K562 (cell line): ENCODE results near the gene PRSS12. TPM values are rescaled to one million over a fixed set of nuclear protein-coding genes. Genes with fewer than 3 reads are reported as not detected.

ENCODE experiments used
- CBFB ChIP-seq: sonication (generic); formaldehyde crosslinking; IDR thresholded peaks from 2 replicates; pipeline ENCODE4 v1.4.0; 2020; ENCODE audit warnings: mild to moderate bottlenecking, missing genetic modification reagents
- MCM2 ChIP-seq: fragments of 450-650 bp; IDR thresholded peaks from 2 replicates; pipeline ENCODE4 v1.6.1; 2017; ENCODE audit warnings: low read depth, mild to moderate bottlenecking
- NCOA1 ChIP-seq: fragments of 450-650 bp; IDR thresholded peaks from 2 replicates; pipeline ENCODE4 v1.6.1; 2016; ENCODE audit warnings: low read depth
- NR4A1 ChIP-seq, 2 experiments: fragments of 250-450 bp in 1 of 2; fragments of 450-650 bp in 1 of 2; sonication (Bioruptor Pico) in 1 of 2; IDR thresholded peaks; 2 replicates each; pipeline versions ENCODE4 v1.4.0 to v1.6.1; 2016 to 2020; ENCODE audit warnings: mild to moderate bottlenecking in 2 of 2, missing compliant biosample characterization in 1 of 2, missing genetic modification characterization in 1 of 2, moderate library complexity in 1 of 2
- TGIF2 ChIP-seq: sonication (generic); formaldehyde crosslinking; IDR thresholded peaks from 2 replicates; pipeline ENCODE4 v1.8.1; 2022; ENCODE audit warnings: mild to moderate bottlenecking, missing genetic modification reagents, moderate library complexity
- WHSC1 ChIP-seq: IDR thresholded peaks from one replicate; pipeline ENCODE4 v1.6.1; 2012; ENCODE audit warnings: low read length, control low read depth, inconsistent platforms
- ZFP36 ChIP-seq: fragments of 150-350 bp; IDR thresholded peaks from 2 replicates; pipeline ENCODE4 v1.6.1; 2018; ENCODE audit warnings: low read length, low read depth; ENCODE audit not compliant: partially characterized antibody
- ZNF586 ChIP-seq: fragments of 450-650 bp; formaldehyde crosslinking; conservative IDR thresholded peaks from 2 replicates; pipeline ENCODE4 v1.4.0; 2020; ENCODE audit warnings: mild to moderate bottlenecking, moderate library complexity
- polyA plus RNA-seq, 8 experiments: library from polyadenylated mRNA; depleted of rRNA in 4 of 8; stranded (reverse) in 5 of 8; unstranded in 3 of 8; fragments of >200 nt; fragmentation: Nextera tagmentation in 2 of 8; fragmentation: Illumina TruSeq in 1 of 8; extraction: Ambion mirVana in 2 of 8; extraction: Trizol in 1 of 8; gene quantifications; 2 replicates each; pipeline versions ENCODE4 v1.2.1 to v1.2.3, GENCODE V29; 2011 to 2014; ENCODE audit warnings: inconsistent platforms in 1 of 8, missing spikeins in 1 of 8
- total RNA-seq, 7 experiments: library from RNA; depleted of rRNA in 6 of 7; stranded (reverse); fragments of >200 nt in 6 of 7; fragmentation: Illumina TruSeq in 2 of 7; extraction: Trizol in 2 of 7; gene quantifications; 2 replicates each; pipeline versions ENCODE4 v1.2.1 to v1.2.3, GENCODE V29; 2011 to 2021; ENCODE audit warnings: low replicate concordance in 1 of 7
- TF ChIP-seq, protein P1 (sequence below): fragments of 450-650 bp; IDR thresholded peaks from 2 replicates; pipeline ENCODE4 v1.6.1; 2016; ENCODE audit warnings: missing biosample characterization, missing genetic modification characterization
- TF ChIP-seq, protein P2 (sequence below): sonication (generic); formaldehyde crosslinking; IDR thresholded peaks from 2 replicates; pipeline ENCODE4 v1.8.0; 2022; ENCODE audit warnings: mild to moderate bottlenecking, missing genetic modification reagents
- TF ChIP-seq, protein P3 (sequence below): fragments of 450-650 bp; formaldehyde crosslinking; IDR thresholded peaks from 2 replicates; pipeline ENCODE4 v1.4.0; 2020; ENCODE audit warnings: mild to moderate bottlenecking, moderate library complexity
- TF ChIP-seq, protein P4 (sequence below): fragments of 450-650 bp; IDR thresholded peaks from 2 replicates; pipeline ENCODE4 v1.6.1; 2016; ENCODE audit warnings: antibody characterized with exemption

PRSS12 gene
- total and polyA plus RNA-seq, 9 of the 15 experiments (the other 6 are each of a cell fraction or from before 2014, with no cell fraction given) = 0.06 to 0.11 (median 0.09) TPM; not detected in 6

DNA sequence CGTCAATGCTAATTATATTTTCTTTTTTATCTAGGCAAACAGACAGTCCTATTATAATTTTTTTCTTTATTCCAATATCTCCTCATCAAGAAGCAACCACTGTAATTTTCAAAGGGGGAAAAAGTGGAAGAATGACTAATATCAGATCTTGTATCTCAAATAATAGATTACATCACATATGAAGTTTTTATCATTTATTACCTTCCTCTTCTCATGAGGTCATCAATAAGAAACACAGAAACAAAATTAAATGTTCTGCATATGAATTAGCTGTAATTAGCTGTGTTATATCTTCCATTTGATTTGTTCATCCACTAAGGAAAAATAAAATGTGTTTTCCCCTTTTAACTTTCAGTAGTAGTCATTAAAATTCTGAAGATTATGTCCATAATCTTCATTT is 14.3 kb downstream of the PRSS12 start (continued):
- TF ChIP-seq, protein P1, sequence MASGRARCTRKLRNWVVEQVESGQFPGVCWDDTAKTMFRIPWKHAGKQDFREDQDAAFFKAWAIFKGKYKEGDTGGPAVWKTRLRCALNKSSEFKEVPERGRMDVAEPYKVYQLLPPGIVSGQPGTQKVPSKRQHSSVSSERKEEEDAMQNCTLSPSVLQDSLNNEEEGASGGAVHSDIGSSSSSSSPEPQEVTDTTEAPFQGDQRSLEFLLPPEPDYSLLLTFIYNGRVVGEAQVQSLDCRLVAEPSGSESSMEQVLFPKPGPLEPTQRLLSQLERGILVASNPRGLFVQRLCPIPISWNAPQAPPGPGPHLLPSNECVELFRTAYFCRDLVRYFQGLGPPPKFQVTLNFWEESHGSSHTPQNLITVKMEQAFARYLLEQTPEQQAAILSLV (tag) = no peak
- TF ChIP-seq, protein P2, sequence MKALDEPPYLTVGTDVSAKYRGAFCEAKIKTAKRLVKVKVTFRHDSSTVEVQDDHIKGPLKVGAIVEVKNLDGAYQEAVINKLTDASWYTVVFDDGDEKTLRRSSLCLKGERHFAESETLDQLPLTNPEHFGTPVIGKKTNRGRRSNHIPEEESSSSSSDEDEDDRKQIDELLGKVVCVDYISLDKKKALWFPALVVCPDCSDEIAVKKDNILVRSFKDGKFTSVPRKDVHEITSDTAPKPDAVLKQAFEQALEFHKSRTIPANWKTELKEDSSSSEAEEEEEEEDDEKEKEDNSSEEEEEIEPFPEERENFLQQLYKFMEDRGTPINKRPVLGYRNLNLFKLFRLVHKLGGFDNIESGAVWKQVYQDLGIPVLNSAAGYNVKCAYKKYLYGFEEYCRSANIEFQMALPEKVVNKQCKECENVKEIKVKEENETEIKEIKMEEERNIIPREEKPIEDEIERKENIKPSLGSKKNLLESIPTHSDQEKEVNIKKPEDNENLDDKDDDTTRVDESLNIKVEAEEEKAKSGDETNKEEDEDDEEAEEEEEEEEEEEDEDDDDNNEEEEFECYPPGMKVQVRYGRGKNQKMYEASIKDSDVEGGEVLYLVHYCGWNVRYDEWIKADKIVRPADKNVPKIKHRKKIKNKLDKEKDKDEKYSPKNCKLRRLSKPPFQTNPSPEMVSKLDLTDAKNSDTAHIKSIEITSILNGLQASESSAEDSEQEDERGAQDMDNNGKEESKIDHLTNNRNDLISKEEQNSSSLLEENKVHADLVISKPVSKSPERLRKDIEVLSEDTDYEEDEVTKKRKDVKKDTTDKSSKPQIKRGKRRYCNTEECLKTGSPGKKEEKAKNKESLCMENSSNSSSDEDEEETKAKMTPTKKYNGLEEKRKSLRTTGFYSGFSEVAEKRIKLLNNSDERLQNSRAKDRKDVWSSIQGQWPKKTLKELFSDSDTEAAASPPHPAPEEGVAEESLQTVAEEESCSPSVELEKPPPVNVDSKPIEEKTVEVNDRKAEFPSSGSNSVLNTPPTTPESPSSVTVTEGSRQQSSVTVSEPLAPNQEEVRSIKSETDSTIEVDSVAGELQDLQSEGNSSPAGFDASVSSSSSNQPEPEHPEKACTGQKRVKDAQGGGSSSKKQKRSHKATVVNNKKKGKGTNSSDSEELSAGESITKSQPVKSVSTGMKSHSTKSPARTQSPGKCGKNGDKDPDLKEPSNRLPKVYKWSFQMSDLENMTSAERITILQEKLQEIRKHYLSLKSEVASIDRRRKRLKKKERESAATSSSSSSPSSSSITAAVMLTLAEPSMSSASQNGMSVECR = no peak
- no peak for TF ChIP-seq ZFP36
- TF ChIP-seq NR4A1 (CRISPR knock-in tag; IDR thresholded peaks at IDR 0.05) = no peak
- no peak for TF ChIP-seq NR4A1 (tag; IDR thresholded peaks at IDR 0.05)
- TF ChIP-seq ZNF586 (CRISPR knock-in tag) = no peak
- no peak for TF ChIP-seq NCOA1
- TF ChIP-seq WHSC1 = no peak
- no peak for TF ChIP-seq MCM2
- TF ChIP-seq, protein P3, sequence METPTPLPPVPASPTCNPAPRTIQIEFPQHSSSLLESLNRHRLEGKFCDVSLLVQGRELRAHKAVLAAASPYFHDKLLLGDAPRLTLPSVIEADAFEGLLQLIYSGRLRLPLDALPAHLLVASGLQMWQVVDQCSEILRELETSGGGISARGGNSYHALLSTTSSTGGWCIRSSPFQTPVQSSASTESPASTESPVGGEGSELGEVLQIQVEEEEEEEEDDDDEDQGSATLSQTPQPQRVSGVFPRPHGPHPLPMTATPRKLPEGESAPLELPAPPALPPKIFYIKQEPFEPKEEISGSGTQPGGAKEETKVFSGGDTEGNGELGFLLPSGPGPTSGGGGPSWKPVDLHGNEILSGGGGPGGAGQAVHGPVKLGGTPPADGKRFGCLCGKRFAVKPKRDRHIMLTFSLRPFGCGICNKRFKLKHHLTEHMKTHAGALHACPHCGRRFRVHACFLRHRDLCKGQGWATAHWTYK (CRISPR knock-in tag) = no peak
- TF ChIP-seq, protein P4, sequence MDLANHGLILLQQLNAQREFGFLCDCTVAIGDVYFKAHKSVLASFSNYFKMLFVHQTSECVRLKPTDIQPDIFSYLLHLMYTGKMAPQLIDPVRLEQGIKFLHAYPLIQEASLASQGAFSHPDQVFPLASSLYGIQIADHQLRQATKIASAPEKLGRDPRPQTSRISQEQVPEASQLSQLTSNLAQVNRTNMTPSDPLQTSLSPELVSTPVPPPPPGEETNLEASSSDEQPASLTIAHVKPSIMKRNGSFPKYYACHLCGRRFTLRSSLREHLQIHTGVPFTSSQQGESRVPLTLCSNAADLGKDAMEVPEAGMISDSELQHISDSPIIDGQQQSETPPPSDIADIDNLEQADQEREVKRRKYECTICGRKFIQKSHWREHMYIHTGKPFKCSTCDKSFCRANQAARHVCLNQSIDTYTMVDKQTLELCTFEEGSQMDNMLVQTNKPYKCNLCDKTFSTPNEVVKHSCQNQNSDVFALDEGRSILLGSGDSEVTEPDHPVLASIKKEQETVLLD = no peak
- no peak for TF ChIP-seq TGIF2 (CRISPR knock-in tag)
- TF ChIP-seq CBFB (CRISPR knock-in tag) = no peak
